K562 (cell line): Measurements from ENCODE around the gene RNU6-9. TPM values are rescaled to one million over a fixed set of nuclear protein-coding genes. Genes with fewer than 3 reads are reported as not detected.

ENCODE experiments used
- EGR1 ChIP-seq: fragments of 450-650 bp; conservative IDR thresholded peaks from 2 replicates; pipeline ENCODE4 v1.6.1; 2017; ENCODE audit warnings: mild to moderate bottlenecking
- ELF4 ChIP-seq: fragments of 450-650 bp; formaldehyde crosslinking; IDR thresholded peaks from 2 replicates; pipeline ENCODE4 v1.4.0; 2022; ENCODE audit warnings: missing genetic modification characterization
- GTF3C2 ChIP-seq: IDR thresholded peaks from 3 replicates; pipeline ENCODE4 v1.6.1; 2011; ENCODE audit warnings: borderline replicate concordance, mild to moderate bottlenecking, moderate library complexity; ENCODE audit not compliant: insufficient read length; ENCODE audit errors: extremely low read depth
- HSF4 ChIP-seq: fragments of 250-450 bp; sonication (Bioruptor Pico); IDR thresholded peaks from 2 replicates; pipeline ENCODE4 v2.1.2; 2022; ENCODE audit warnings: mild to moderate bottlenecking, moderate library complexity, borderline replicate concordance
- L3MBTL2 ChIP-seq: fragments of 450-650 bp; IDR thresholded peaks from 2 replicates; pipeline ENCODE4 v1.6.1; 2016; ENCODE audit warnings: mild to moderate bottlenecking, moderate library complexity
- LEF1 ChIP-seq: fragments of 450-650 bp; IDR thresholded peaks from 2 replicates; pipeline ENCODE4 v1.6.1; 2016; ENCODE audit warnings: mild to moderate bottlenecking
- MAX ChIP-seq: sonication (generic); formaldehyde crosslinking; IDR thresholded peaks from 2 replicates; pipeline ENCODE4 v1.9.0; 2022; ENCODE audit warnings: mild to moderate bottlenecking, missing genetic modification reagents
- MNT ChIP-seq, 2 experiments: fragments of 450-650 bp; conservative IDR thresholded peaks; 2 replicates each; pipeline ENCODE4 v1.6.1; 2017; ENCODE audit warnings: mild to moderate bottlenecking in 2 of 2, moderate library complexity in 2 of 2
- NBN ChIP-seq: fragments of 450-650 bp; IDR thresholded peaks from 2 replicates; pipeline ENCODE4 v1.6.1; 2016; ENCODE audit warnings: low read depth, mild to moderate bottlenecking
- NCOA4 ChIP-seq: fragments of 450-650 bp; IDR thresholded peaks from 2 replicates; pipeline ENCODE4 v1.6.1; 2018; ENCODE audit warnings: mild to moderate bottlenecking; ENCODE audit not compliant: partially characterized antibody
- NFATC3 ChIP-seq: fragments of 450-650 bp; IDR thresholded peaks from 2 replicates; pipeline ENCODE4 v1.6.1; 2017; ENCODE audit warnings: mild to moderate bottlenecking
- POLR2B ChIP-seq: fragments of 450-650 bp; IDR thresholded peaks from 2 replicates; pipeline ENCODE4 v1.6.1; 2018; ENCODE audit warnings: low read depth; ENCODE audit not compliant: partially characterized antibody
- RUNX1 ChIP-seq: sonication (generic); IDR thresholded peaks from 2 replicates; pipeline ENCODE4 v1.6.1; 2016; ENCODE audit warnings: antibody characterized with exemption, low read depth
- SAP30 ChIP-seq: fragments of 200-600 bp; sonication (generic); IDR thresholded peaks from 2 replicates; pipeline ENCODE4 v1.6.1; 2012; ENCODE audit warnings: borderline replicate concordance, low read depth, mild to moderate bottlenecking, moderate library complexity, low read length, control low read depth, inconsistent platforms; ENCODE audit not compliant: insufficient read depth, poor library complexity, severe bottlenecking
- TEAD1 ChIP-seq, 2 experiments: fragments of 450-650 bp in 1 of 2; sonication (generic) in 1 of 2; formaldehyde crosslinking; IDR thresholded peaks; 2 replicates each; pipeline versions ENCODE4 v1.4.0 to v1.8.0; 2020 to 2022; ENCODE audit warnings: mild to moderate bottlenecking in 2 of 2, missing genetic modification reagents in 1 of 2
- YBX1 ChIP-seq: fragments of 450-650 bp; IDR thresholded peaks from 2 replicates; pipeline ENCODE4 v1.7.1; 2016; ENCODE audit warnings: mild to moderate bottlenecking
- ZBTB9 ChIP-seq: fragments of 450-650 bp; formaldehyde crosslinking; IDR thresholded peaks from 2 replicates; pipeline ENCODE4 v1.4.0; 2020; ENCODE audit warnings: mild to moderate bottlenecking, moderate library complexity
- ZNF134 ChIP-seq: fragments of 250-450 bp; sonication (Bioruptor Pico); conservative IDR thresholded peaks from 2 replicates; pipeline ENCODE4 v1.4.0; 2020
- ZNF740 ChIP-seq, 3 experiments: fragments of 200-800 bp in 1 of 3; sonication (Bioruptor generic) in 1 of 3; sonication (generic) in 1 of 3; formaldehyde crosslinking in 1 of 3; IDR thresholded peaks; 2 replicates each; pipeline versions ENCODE4 v1.6.1 to v1.8.0; 2016 to 2022; ENCODE audit warnings: mild to moderate bottlenecking in 2 of 3, missing compliant biosample characterization in 2 of 3, missing genetic modification characterization in 2 of 3, missing genetic modification reagents in 1 of 3
- polyA plus RNA-seq, 8 experiments: library from polyadenylated mRNA; depleted of rRNA in 4 of 8; stranded (reverse) in 5 of 8; unstranded in 3 of 8; fragments of >200 nt; fragmentation: Nextera tagmentation in 2 of 8; fragmentation: Illumina TruSeq in 1 of 8; extraction: Ambion mirVana in 2 of 8; extraction: Trizol in 1 of 8; gene quantifications; 2 replicates each; pipeline versions ENCODE4 v1.2.1 to v1.2.3, GENCODE V29; 2011 to 2014; ENCODE audit warnings: inconsistent platforms in 1 of 8, missing spikeins in 1 of 8
- total RNA-seq, 7 experiments: library from RNA; depleted of rRNA in 6 of 7; stranded (reverse); fragments of >200 nt in 6 of 7; fragmentation: Illumina TruSeq in 2 of 7; extraction: Trizol in 2 of 7; gene quantifications; 2 replicates each; pipeline versions ENCODE4 v1.2.1 to v1.2.3, GENCODE V29; 2011 to 2021; ENCODE audit warnings: low replicate concordance in 1 of 7

Gene RNU6-9
- total and polyA plus RNA-seq, 9 of the 15 experiments (the other 6 are each of a cell fraction or from before 2014, with no cell fraction given) = not detected

- TF ChIP-seq GTF3C2 = no peak
- no peak for TF ChIP-seq NFATC3
- TF ChIP-seq RUNX1 = no peak
- TF ChIP-seq HSF4 = no peak
- peak; percentile 53; the same call in 1 of the 2 replicates for TF ChIP-seq ELF4 (CRISPR knock-in tag)
- TF ChIP-seq SAP30 = no peak
- no peak for TF ChIP-seq NBN
- peak; percentile 65 for TF ChIP-seq POLR2B
- 0 out of 2 replicates have a peak, but pooled peaks have one; percentile 31 for TF ChIP-seq LEF1
- no peak for TF ChIP-seq ZNF740 (CRISPR knock-in tag; IDR thresholded peaks at IDR 0.05)
- peak in 1 of 2 experiments; percentile 32; a peak in 1 of 4 replicates for TF ChIP-seq ZNF740 (tag; IDR thresholded peaks at IDR 0.05)
- TF ChIP-seq ZBTB9 (CRISPR knock-in tag) = no peak
- TF ChIP-seq NCOA4 = no peak
- no peak for TF ChIP-seq TEAD1 (CRISPR knock-in tag; IDR thresholded peaks at IDR 0.05)
- TF ChIP-seq L3MBTL2 = peak; percentile 66; the same call in 1 of the 2 replicates
- no peak for TF ChIP-seq YBX1
- peak; percentile 62 for TF ChIP-seq MAX (CRISPR knock-in tag)
- TF ChIP-seq MNT (conservative IDR thresholded peaks at IDR 0.05) = peak; percentile 86 to 94
- TF ChIP-seq ZNF134 (CRISPR knock-in tag) = no peak
- TF ChIP-seq EGR1 = peak; percentile 72
These were observed 7.2 kb downstream of the RNU6-9 start (continued) for GRCh38 chr19:900302-901111.
